Neural cell (in vitro differentiated cells): ENCODE measurements around the gene RPE65.

Source experiments
- CTCF ChIP-seq: fragments of 450-650 bp; IDR thresholded peaks from 2 replicates; pipeline ENCODE4 v1.5.1; 2014; ENCODE audit warnings: antibody characterized with exemption, mild to moderate bottlenecking, moderate library complexity; ENCODE audit not compliant: poor library complexity, severe bottlenecking
- EP300 ChIP-seq: fragments of 450-650 bp; conservative IDR thresholded peaks from 2 replicates; pipeline ENCODE4 v1.6.1; 2014; ENCODE audit warnings: antibody characterized with exemption, mild to moderate bottlenecking, moderate library complexity; ENCODE audit not compliant: poor library complexity, severe bottlenecking
- EZH2 ChIP-seq: fragments of 200-600, 300-800 bp; shearing (Covaris generic), sonication (generic); IDR thresholded peaks from 2 replicates; pipeline ENCODE4 v1.6.1; 2014; ENCODE audit warnings: antibody characterized with exemption, low read length, borderline replicate concordance, mild to moderate bottlenecking; ENCODE audit not compliant: insufficient read depth, poor library complexity, severe bottlenecking
- POLR2AphosphoS5 ChIP-seq: IDR thresholded peaks from 2 replicates; pipeline ENCODE4 v1.6.1; 2012
- RAD21 ChIP-seq: fragments of 450-650 bp; conservative IDR thresholded peaks from 2 replicates; pipeline ENCODE4 v1.6.1; 2014; ENCODE audit warnings: antibody characterized with exemption, mild to moderate bottlenecking, moderate library complexity
- REST ChIP-seq: IDR thresholded peaks from 2 replicates; pipeline ENCODE4 v1.6.1; 2012; ENCODE audit warnings: borderline replicate concordance
- SMC3 ChIP-seq: fragments of 450-650 bp; conservative IDR thresholded peaks from 2 replicates; pipeline ENCODE4 v1.6.1; 2014; ENCODE audit warnings: antibody characterized with exemption, mild to moderate bottlenecking, moderate library complexity; ENCODE audit not compliant: poor library complexity

- TF ChIP-seq POLR2AphosphoS5, result no peak
- TF ChIP-seq CTCF, result no peak
- TF ChIP-seq SMC3, result no peak
- TF ChIP-seq EP300, result no peak
- TF ChIP-seq RAD21, result no peak
- TF ChIP-seq REST, result no peak
- TF ChIP-seq EZH2, result no peak
Measured at GRCh38 chr1:68456202-68456601, 6.4 kb upstream of the RPE65 start.
